DMS53 treated with DMSO at 0.1 percent for 48 hours (cell line): ENCODE results near the gene ETV7.

Experiments used
- DNase-seq: peaks from one replicate; lab custom pipeline; 2025; ENCODE audit not compliant: unreplicated experiment; lab: John Stamatoyannopoulos, UW

ETV7 gene

DNA sequence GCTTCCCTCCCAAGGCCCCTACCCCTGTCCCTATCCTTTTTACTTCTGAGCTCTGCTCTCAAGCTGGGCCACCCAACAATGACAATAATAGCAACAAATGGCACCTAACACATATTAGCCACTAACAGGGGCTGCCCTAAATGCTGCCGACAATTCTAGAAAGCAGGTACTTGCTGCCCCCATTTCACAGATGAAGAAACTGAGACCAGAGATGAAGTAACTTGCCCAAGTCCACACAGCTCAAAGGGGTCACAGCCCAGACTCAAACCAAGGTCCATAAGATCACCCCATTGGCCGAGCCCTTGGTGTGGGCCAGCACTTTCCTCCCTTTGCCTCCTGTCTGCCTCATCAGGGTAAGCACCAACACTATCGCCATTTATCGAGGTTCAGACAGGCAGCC lies 62.8 kb downstream of the ETV7 start:
- DNase-seq: no peak

DNA sequence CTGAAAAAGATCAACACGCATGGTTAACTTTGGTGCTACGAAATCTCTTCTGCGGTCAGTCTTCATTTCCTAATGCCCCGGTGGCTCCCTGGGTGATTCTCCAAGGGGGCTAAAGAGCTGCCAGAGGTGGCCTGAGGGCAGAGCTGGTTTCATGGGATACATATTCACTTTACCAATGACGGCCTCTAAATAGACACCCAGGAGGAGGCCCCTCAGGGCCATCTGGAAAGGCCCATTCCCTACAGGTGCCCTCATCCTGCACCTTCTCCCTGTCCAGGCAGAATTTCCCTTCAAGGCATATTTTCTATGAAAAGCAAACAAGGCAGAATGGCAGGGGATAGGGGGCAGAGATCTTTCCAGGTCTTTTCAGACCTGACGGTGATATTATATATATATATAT lies 63.3 kb downstream of the ETV7 start:
- DNase-seq: no peak

DNA sequence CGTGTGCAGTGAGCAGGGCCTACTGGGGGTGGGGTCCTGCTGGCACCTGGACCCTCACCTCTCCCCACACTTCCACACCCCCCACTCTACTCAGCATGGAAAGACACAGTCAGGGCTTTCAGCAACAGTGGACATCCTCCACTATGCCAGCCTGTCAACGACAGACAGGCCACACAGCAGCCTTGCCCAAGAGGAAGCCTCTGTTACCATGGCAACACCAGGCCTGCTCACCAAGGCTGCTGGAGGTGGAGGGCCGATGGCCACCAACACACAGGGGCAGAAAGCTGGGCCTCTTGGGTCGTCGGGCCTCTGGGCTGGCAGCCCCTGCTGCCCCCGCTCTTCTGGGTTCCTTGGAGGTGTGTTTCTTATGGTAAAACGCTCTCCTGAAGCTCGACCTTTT lies 64.4 kb downstream of the ETV7 start:
- DNase-seq: no peak

DNA sequence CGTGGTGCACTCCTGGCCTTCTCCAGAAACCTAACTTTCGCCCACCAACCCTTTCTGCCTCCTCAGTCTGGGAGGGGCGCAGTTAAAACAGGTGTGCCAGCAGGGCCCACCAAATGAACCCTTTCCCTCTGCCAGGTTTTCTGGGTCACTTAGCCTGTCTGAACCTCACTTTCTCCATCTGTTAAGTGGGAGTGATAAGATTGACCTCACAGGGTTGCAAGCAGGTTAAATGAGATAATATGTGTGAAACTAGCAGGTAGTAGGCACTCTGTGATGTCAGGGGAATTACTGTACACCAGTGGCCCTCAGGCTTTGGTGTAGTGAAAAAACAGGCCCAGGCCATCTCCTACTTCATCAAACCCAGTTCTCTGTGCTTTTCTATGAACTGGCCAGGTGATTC lies 64.9 kb downstream of the ETV7 start:
- DNase-seq: no peak

DNA sequence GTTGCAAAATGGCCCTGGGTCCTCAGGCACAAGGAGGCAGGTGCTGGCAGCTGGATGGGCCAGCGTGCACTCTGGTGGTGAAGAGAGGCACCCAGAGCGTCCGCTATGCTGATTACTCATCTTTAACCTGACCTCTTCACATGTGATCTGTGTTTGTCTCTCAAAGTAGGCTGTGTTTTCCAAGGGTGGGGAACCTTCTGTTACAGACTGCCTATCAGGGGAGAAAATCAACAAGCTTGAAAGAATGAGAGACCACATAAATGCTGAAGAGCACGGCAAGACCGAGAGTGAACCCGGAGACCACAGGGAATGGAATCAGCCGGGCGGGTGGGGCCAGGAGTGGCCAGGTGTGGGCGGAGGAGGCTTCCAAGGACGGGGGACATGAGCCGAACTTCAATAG lies 67.0 kb downstream of the ETV7 start:
- peak; percentile 15 for DNase-seq

DNA sequence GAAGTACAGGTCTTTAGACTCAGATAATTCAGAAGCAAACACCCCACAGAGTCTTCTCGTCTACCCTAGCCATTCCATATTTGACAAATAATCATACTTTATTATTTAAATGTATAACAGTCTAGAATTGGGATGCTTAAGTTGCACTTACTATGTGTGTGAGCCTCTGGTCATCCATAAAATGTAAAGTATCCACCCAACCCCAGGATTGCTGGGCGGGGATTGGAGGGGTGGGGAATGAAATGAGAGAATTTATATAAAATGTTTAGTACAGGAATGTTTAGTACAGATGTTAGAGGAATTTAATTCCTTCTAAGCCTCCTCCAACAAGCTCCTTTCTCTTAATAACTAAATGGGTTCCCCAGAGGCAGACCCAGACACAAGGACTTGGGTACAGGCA lies 67.6 kb downstream of the ETV7 start:
- DNase-seq: no peak

DNA sequence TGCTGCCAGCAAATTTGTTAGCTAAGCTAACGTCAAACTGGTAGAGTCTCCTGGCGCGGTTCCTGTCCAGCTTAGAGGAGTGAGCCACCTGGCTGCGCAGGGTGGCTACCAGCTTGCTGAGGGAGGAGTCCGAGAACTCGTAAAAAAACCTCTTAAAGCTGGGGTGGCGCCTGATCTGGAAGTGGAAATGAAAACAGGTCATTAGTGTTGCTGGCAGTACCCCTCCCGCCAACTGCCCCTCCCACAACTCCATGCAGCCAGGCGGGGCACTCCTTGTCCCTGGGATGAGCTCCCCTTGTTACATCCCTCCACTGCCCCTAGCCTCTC lies 68.1 kb downstream of the ETV7 start:
- no peak for DNase-seq

DNA sequence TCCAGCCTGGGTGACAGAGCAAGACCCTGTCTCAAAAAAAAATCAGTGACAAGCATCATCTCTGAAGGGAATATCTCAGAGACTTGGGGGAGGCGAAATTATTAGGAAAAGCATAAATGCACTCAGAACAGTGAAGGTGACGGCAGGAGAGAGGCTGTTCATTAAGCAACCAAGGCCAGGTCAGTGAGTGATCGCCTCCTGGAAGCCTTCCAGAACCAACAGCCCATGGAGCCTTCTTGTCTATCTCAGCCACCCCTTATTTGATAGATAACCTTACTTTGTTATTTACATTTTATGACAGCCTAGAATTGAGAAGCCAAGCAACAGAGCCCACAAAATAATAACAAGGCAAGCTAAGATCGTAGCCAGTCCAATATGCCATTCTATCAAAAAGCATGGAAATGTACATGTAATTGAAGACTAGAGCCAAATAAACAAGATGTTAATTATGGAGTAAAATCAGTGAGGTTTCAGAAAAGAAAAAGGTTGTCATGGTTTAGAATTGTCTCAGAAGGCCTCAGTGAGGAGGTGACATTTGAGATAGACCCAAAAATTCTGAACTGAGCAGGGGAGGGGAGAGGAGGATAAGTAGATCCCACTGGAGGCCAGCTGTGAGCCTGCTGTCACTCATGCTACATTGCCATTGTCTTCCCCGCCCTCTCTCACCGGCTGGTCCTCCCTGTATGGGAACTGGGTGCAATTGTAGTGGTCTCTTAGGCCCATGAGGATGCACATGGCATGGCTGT lies 68.6 kb downstream of the ETV7 start:
- DNase-seq: no peak

DNA sequence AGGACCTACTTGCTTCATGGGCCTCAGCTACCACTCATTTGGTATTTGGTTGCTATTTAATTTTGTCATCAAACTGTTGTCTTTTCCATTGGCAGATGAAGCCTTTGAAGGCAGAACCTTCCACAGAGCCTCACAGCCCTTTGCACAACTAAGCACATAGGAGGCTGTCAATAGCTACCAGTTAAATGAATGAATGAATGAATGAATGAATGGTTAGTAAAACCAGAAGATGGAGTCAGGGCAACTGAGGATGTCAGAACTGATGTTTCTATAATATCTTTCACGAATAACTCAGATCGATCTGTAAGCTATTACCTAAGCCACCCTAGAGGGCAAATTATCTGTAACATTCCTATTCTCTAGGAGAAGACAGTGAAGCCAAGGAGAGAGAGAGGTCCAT lies 69.8 kb downstream of the ETV7 start:
- DNase-seq: no peak
